ENCODE measurements around the gene ASB6. TPM values are rescaled to one million over a fixed set of nuclear protein-coding genes. Genes with fewer than 3 reads are reported as not detected.

The ASB6 gene
- total RNA-seq, 1 experiment from 2014 or later: 21.0 TPM

DNA sequence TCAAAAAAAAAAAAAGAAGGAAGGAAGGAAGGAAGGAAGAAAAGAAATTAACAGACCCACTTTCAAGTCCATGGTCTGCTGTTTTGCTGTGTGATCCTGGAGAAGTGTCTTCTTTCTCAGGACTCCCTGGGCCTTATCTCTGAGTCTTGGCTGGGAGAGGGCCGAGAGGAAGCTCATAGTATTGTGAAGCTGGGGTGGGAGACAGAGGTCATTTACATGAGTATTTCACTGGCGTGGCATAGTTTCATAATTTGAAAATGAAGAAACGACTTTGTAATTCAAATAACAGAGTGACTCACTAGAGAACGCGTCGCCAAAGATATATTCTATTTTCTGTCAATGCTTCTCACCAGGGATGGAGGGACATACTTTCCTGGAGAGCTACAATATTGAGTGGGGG is 18.6 kb downstream of the ASB6 start:
- Mint-ChIP-seq H3K36me3 (ENCODE audit: insufficient read depth in 1 of 3, low read depth in 3 of 3) (peaks cover 3 to 7% (median 7%) of the 10 kb centered on the region in 3 experiments; a peak in 6 of 7 replicates), H3K4me1 (peaks cover 28 to 35% of the 10 kb centered on the region in 2 experiments), H3K27ac (no peak overlapping the region; a peak in 1 of 7 replicates), H3K9me3 (peaks cover 0 to 6% of the 10 kb centered on the region in 2 experiments; a peak in 3 of 5 replicates), H3K4me3 (no peak overlapping the region), H3K27me3 (ENCODE audit: low read depth) (peaks cover 40% of the 10 kb centered on the region)
- no peak overlapping the region for H2BK12ac ChIP-seq (ENCODE audit: insufficient read length, low read depth, low read length)
- H2BK120ac ChIP-seq (ENCODE audit: low read depth, low read length, poor library complexity, severe bottlenecking): no peak overlapping the region
- H3K23me2 ChIP-seq (ENCODE audit: insufficient read length, low read depth, low read length, poor library complexity, severe bottlenecking): peaks cover 15% of the 10 kb centered on the region
- H3K79me2 ChIP-seq (ENCODE audit: insufficient read depth, low read length): peaks cover 20% of the 10 kb centered on the region
- no peak overlapping the region for H3K23ac ChIP-seq (ENCODE audit: insufficient read length, low read depth, low read length)
- no peak overlapping the region for H2AFZ ChIP-seq (ENCODE audit: low read length)
- H3K18ac ChIP-seq (ENCODE audit: insufficient read length, low read depth, low read length): no peak overlapping the region
- H2BK15ac ChIP-seq (ENCODE audit: low read depth, low read length): no peak overlapping the region
- H3K79me1 ChIP-seq (ENCODE audit: insufficient read depth, low read depth, low read length, poor library complexity, severe bottlenecking): peaks cover 6% of the 10 kb centered on the region
- no peak overlapping the region for H2BK20ac ChIP-seq (ENCODE audit: low read depth, low read length, poor library complexity, severe bottlenecking)
- no peak overlapping the region for H4K8ac ChIP-seq (replicated peaks; ENCODE audit: insufficient read length, low read depth, low read length)
- WGBS (ENCODE audit: extremely low coverage, insufficient read length, low lambda C conversion rate): no CpG with 5 or more reads among the region's 6 CpGs
- H3T11ph ChIP-seq (ENCODE audit: low read length): no peak overlapping the region
- no peak overlapping the region for H4K5ac ChIP-seq (ENCODE audit: insufficient read length, low read depth, low read length)
- H3K4me2 ChIP-seq (ENCODE audit: insufficient read depth, insufficient read length, low read length): no peak overlapping the region
- no peak overlapping the region for H2AK5ac ChIP-seq (ENCODE audit: insufficient read length, low read length)
- H3K27ac ChIP-seq (ENCODE audit: insufficient read length, low read depth, low read length): no peak overlapping the region
- 0 out of 2 replicates have a peak, but pooled peaks cover 2% of the 10 kb centered on the region for H3K4me1 ChIP-seq (ENCODE audit: insufficient read depth, low read length)
- no peak overlapping the region for H3K9ac ChIP-seq (ENCODE audit: extremely low read depth, insufficient read length, low read length)
- TF ChIP-seq CTCF (conservative IDR thresholded peaks at IDR 0.05): no peak
- H3K4ac ChIP-seq (ENCODE audit: low read depth, low read length): no peak overlapping the region
- peaks cover 22% of the 10 kb centered on the region for H3K27me3 ChIP-seq (ENCODE audit: insufficient read depth, low read length)
- H4K91ac ChIP-seq (ENCODE audit: insufficient read length, low read depth, low read length): no peak overlapping the region
- no peak for DNase-seq
- H2BK5ac ChIP-seq (ENCODE audit: insufficient read length, low read length): no peak overlapping the region
- no peaks in the 10 kb centered on the region for H4K20me1 ChIP-seq (ENCODE audit: control insufficient read depth, insufficient read depth, insufficient read length)
- H3K14ac ChIP-seq (ENCODE audit: insufficient read depth, low read length): no peak overlapping the region
- no peaks in the 10 kb centered on the region for H3K9me3 ChIP-seq (ENCODE audit: control insufficient read depth, low read depth, low read length)
- no peak overlapping the region for H3K56ac ChIP-seq (ENCODE audit: insufficient read length, low read depth, low read length)

Data from H9 (cell line).